DOHH2 (cell line): ENCODE results near the gene METTL9.

Source experiments
- CTCF ChIP-seq: fragments of 200-600 bp; sonication (generic); IDR thresholded peaks from one replicate; pipeline ENCODE4 v1.5.1; 2014; ENCODE audit warnings: antibody characterized with exemption, mild to moderate bottlenecking, low read depth, low read length; ENCODE audit not compliant: poor library complexity, severe bottlenecking
- EZH2phosphoT487 ChIP-seq: fragments of 200-600 bp; sonication (generic); IDR thresholded peaks from 2 replicates; pipeline ENCODE4 v1.6.1; 2017; ENCODE audit warnings: borderline replicate concordance, mild to moderate bottlenecking, antibody characterized with exemption, low read length, moderate library complexity, mixed read lengths

- no peak for TF ChIP-seq CTCF
- no peak for TF ChIP-seq EZH2phosphoT487
These were observed 9.4 kb downstream of the METTL9 start for GRCh38 chr16:21608639-21609328.
